ENCODE measurements around the gene FFAR4. TPM values are rescaled to one million over a fixed set of nuclear protein-coding genes. Genes with fewer than 3 reads are reported as not detected.
A peak's percentile ranks its signal among the peaks of the same experiment; 100 is the strongest.

The FFAR4 gene
- total and polyA plus RNA-seq, 4 donors, result 0.06 to 4.7 (median 1.4) TPM

GRCh38 chr10:93600446-93601145, 34.1 kb downstream of the FFAR4 start:
- peaks cover 8 to 50% (median 29%) of the 10 kb centered on the region in 3 donors for H3K27me3 ChIP-seq (ENCODE audit: control insufficient read depth in 3 of 3, insufficient read depth in 3 of 3, low read length in 2 of 3)

GRCh38 chr10:93601146-93601773, 34.8 kb downstream of the FFAR4 start, which contains the start of gene RBP4:
Gene RBP4 (minus strand): TSS chr10:93601235. CDS start chr10:93601028, 207 bp downstream.
- no peak for TF ChIP-seq CTCF (IDR thresholded peaks at IDR 0.05; ENCODE audit: control extremely low read depth, extremely low read depth)
- Histone ChIP-seq H3K9me3 (ENCODE audit: control insufficient read depth in 4 of 4, insufficient read depth in 3 of 4, low read length in 3 of 4) (no peaks in the 10 kb centered on the region), H3K36me3 (ENCODE audit: control insufficient read depth in 4 of 4, insufficient read depth in 4 of 4, low read length in 4 of 4) (no peaks in the 10 kb centered on the region), H3K27me3 (ENCODE audit: control insufficient read depth in 3 of 3, insufficient read depth in 3 of 3, low read length in 2 of 3) (peaks cover 8 to 50% (median 29%) of the 10 kb centered on the region in 3 donors), H3K9ac (ENCODE audit: insufficient read depth in 1 of 2, low read length in 2 of 2) (no peak within 1 kb of the TSS), H3K4me3 (peak within 1 kb of the TSS; percentile 7), H3K27ac (ENCODE audit: low read depth in 1 of 2, low read length in 1 of 2) (no peak within 1 kb of the TSS), H3K4me1 (ENCODE audit: control insufficient read depth in 5 of 5, insufficient read depth in 5 of 5, low read length in 5 of 5) (peaks cover 0 to 8% (median 0%) of the 10 kb centered on the region in 5 donors)
- no peak for ATAC-seq (ENCODE audit: insufficient read depth, low FRiP score)
- DNase-seq, result peak in 1 of 3 donors; percentile 10
- WGBS, 2 donors, result 2% methylated on average over 31 to 63 of the region's 63 CpGs

More at GRCh38 chr10:93600446-93601145, 34.1 kb downstream of the FFAR4 start:
- no peaks in the 10 kb centered on the region for H3K36me3 ChIP-seq (ENCODE audit: control insufficient read depth in 4 of 4, insufficient read depth in 4 of 4, low read length in 4 of 4)
- ATAC-seq (ENCODE audit: insufficient read depth, low FRiP score) (no peak), DNase-seq (peak; percentile 57 to 79 (median 74))
- H3K4me1 ChIP-seq (ENCODE audit: control insufficient read depth in 5 of 5, insufficient read depth in 5 of 5, low read length in 5 of 5), result peaks cover 0 to 8% (median 0%) of the 10 kb centered on the region in 5 donors
- no peak overlapping the region for H3K4me3 ChIP-seq
- no peak overlapping the region for H3K27ac ChIP-seq (ENCODE audit: low read depth in 1 of 2, low read length in 1 of 2)
- H3K9ac ChIP-seq (ENCODE audit: insufficient read depth in 1 of 2, low read length in 2 of 2), result no peak overlapping the region
- TF ChIP-seq CTCF (IDR thresholded peaks at IDR 0.05; ENCODE audit: control extremely low read depth, extremely low read depth), result no peak
- no peaks in the 10 kb centered on the region for H3K9me3 ChIP-seq (ENCODE audit: control insufficient read depth in 4 of 4, insufficient read depth in 3 of 4, low read length in 3 of 4)
- WGBS, 2 donors, result 10 to 19% methylated on average over 46 to 60 of the region's 60 CpGs

- ATAC-seq (ENCODE audit: insufficient read depth, low FRiP score) (no peak), DNase-seq (no peak)
- Histone ChIP-seq H3K27ac (ENCODE audit: low read depth in 1 of 2, low read length in 1 of 2) (no peak overlapping the region), H3K9ac (ENCODE audit: insufficient read depth in 1 of 2, low read length in 2 of 2) (no peak overlapping the region), H3K4me1 (ENCODE audit: control insufficient read depth in 5 of 5, insufficient read depth in 5 of 5, low read length in 5 of 5) (peaks cover 0 to 8% (median 0%) of the 10 kb centered on the region in 5 donors), H3K27me3 (ENCODE audit: control insufficient read depth in 3 of 3, insufficient read depth in 3 of 3, low read length in 2 of 3) (peaks cover 8 to 50% (median 31%) of the 10 kb centered on the region in 3 donors), H3K9me3 (ENCODE audit: control insufficient read depth in 4 of 4, insufficient read depth in 3 of 4, low read length in 3 of 4) (no peaks in the 10 kb centered on the region), H3K4me3 (no peak overlapping the region), H3K36me3 (ENCODE audit: control insufficient read depth in 4 of 4, insufficient read depth in 4 of 4, low read length in 4 of 4) (no peaks in the 10 kb centered on the region)
- no peak for TF ChIP-seq CTCF (IDR thresholded peaks at IDR 0.05; ENCODE audit: control extremely low read depth, extremely low read depth)
- WGBS, 2 donors, result 5 to 7% methylated on average over 7 of the region's 7 CpGs
Observed at GRCh38 chr10:93601774-93602162, 35.3 kb downstream of the FFAR4 start.

Measured in lung (tissue), 12 donors.